ENCODE results near the gene SPDEF.
A peak's percentile ranks its signal among the peaks of the same experiment; 100 is the strongest.

SPDEF gene

DNA sequence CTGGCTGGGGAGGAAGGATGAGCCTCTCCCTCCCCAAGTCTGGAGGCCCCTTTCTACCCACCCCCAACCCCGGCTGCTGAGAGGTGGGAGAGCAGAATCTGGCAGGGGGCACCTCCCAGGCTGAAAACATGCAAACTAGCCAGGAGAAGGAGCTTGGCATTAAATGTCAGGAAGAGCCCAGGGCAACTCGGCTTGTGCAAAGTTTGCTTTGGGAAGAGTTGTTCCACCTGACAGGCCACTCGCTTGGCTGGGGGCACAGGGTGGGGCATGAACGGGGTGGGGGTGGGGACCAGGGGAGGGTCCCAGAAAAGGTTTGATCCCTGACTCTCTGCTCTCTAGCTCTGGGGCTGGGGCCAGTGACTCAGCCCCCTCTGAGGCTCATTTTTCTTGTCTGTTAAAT, 3.0 kb downstream of the SPDEF start:
- TF ChIP-seq MYC (IDR thresholded peaks at IDR 0.05; ENCODE audit: low read depth, low read length), result no peak
- TF ChIP-seq, protein P1, sequence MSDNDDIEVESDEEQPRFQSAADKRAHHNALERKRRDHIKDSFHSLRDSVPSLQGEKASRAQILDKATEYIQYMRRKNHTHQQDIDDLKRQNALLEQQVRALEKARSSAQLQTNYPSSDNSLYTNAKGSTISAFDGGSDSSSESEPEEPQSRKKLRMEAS (IDR thresholded peaks at IDR 0.05; ENCODE audit: low read depth, low read length), result no peak
- TF ChIP-seq, protein P2, sequence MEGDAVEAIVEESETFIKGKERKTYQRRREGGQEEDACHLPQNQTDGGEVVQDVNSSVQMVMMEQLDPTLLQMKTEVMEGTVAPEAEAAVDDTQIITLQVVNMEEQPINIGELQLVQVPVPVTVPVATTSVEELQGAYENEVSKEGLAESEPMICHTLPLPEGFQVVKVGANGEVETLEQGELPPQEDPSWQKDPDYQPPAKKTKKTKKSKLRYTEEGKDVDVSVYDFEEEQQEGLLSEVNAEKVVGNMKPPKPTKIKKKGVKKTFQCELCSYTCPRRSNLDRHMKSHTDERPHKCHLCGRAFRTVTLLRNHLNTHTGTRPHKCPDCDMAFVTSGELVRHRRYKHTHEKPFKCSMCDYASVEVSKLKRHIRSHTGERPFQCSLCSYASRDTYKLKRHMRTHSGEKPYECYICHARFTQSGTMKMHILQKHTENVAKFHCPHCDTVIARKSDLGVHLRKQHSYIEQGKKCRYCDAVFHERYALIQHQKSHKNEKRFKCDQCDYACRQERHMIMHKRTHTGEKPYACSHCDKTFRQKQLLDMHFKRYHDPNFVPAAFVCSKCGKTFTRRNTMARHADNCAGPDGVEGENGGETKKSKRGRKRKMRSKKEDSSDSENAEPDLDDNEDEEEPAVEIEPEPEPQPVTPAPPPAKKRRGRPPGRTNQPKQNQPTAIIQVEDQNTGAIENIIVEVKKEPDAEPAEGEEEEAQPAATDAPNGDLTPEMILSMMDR (IDR thresholded peaks at IDR 0.05; ENCODE audit: low read depth, low read length), result no peak
- no peak for TF ChIP-seq POLR2A (IDR thresholded peaks at IDR 0.05; ENCODE audit: extremely low read depth, insufficient read length)

GRCh38 chr6:34552620-34553019, 3.5 kb downstream of the SPDEF start:
- no peak for DNase-seq (ENCODE audit: low read depth)
- TF ChIP-seq, protein P1 (IDR thresholded peaks at IDR 0.05; ENCODE audit: low read depth, low read length), result no peak
- TF ChIP-seq POLR2A (IDR thresholded peaks at IDR 0.05; ENCODE audit: extremely low read depth, insufficient read length) (no peak), MYC (IDR thresholded peaks at IDR 0.05; ENCODE audit: low read depth, low read length) (no peak)
- TF ChIP-seq, protein P2 (IDR thresholded peaks at IDR 0.05; ENCODE audit: low read depth, low read length), result no peak

More for the DNA sequence above, 3.0 kb downstream of the SPDEF start:
- DNase-seq (ENCODE audit: low read depth), result no peak
- H3K4me3 ChIP-seq (ENCODE audit: low read depth, low read length), result no peak overlapping the region

DNA sequence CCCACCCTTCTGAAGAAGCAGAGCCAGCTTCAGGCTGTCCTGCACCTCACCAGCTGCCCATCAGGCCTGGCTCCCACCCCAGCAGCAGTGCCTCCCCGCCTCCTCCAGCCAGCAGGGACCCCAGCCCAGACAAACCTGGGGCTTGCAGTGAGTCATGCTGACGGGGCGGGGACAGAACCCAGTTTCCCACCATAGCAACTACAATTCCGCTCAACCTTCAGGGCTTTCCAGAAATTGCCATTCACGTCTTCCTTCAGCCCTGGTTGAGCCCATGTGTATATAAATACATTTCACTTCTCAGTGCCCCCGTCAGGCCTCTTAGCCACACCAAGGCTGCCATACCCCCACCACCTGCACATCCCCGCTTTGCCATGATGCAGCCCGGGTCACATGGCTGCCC, 4.4 kb downstream of the SPDEF start:
- TF ChIP-seq, protein P2 (IDR thresholded peaks at IDR 0.05; ENCODE audit: low read depth, low read length), result no peak
- TF ChIP-seq MYC (IDR thresholded peaks at IDR 0.05; ENCODE audit: low read depth, low read length) (no peak), POLR2A (IDR thresholded peaks at IDR 0.05; ENCODE audit: extremely low read depth, insufficient read length) (no peak)
- TF ChIP-seq, protein P1 (IDR thresholded peaks at IDR 0.05; ENCODE audit: low read depth, low read length), result no peak
- no peak for DNase-seq (ENCODE audit: low read depth)
- no peak overlapping the region for H3K4me3 ChIP-seq (ENCODE audit: low read depth, low read length)

More at GRCh38 chr6:34552620-34553019, 3.5 kb downstream of the SPDEF start:
- no peak overlapping the region for H3K4me3 ChIP-seq (ENCODE audit: low read depth, low read length)

DNA sequence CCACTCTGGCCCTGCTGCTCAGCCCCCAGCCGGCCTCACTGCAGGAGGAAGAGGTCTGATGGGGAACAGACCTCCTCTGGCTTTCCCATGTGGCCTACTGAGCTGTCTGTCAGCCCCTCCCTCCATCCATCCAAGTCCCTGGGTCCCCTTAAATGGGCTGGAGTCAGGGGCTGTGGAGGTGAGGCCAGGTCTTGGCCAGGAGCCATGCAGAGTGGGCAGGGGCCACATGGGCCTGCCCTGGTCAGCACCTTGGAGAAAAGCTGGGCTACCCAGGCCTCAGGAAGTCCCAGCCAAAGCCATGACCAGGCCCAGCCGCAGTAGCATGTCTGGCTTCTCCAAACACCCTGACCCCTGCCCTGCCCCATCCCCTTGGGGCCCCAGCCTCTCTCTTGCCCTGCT, 6.3 kb downstream of the SPDEF start:
- TF ChIP-seq POLR2A (IDR thresholded peaks at IDR 0.05; ENCODE audit: extremely low read depth, insufficient read length), result no peak
- TF ChIP-seq, protein P1 (IDR thresholded peaks at IDR 0.05; ENCODE audit: low read depth, low read length), result no peak
- no peak for TF ChIP-seq MYC (IDR thresholded peaks at IDR 0.05; ENCODE audit: low read depth, low read length)
- TF ChIP-seq, protein P2 (IDR thresholded peaks at IDR 0.05; ENCODE audit: low read depth, low read length), result no peak
- DNase-seq (ENCODE audit: low read depth), result peak; percentile 44

GRCh38 chr6:34549026-34549803, 6.9 kb downstream of the SPDEF start:
- H3K4me3 ChIP-seq (ENCODE audit: low read depth, low read length), result no peak overlapping the region
- TF ChIP-seq, protein P2 (IDR thresholded peaks at IDR 0.05; ENCODE audit: low read depth, low read length), result no peak
- TF ChIP-seq POLR2A (IDR thresholded peaks at IDR 0.05; ENCODE audit: extremely low read depth, insufficient read length) (no peak), MYC (IDR thresholded peaks at IDR 0.05; ENCODE audit: low read depth, low read length) (no peak)
- TF ChIP-seq, protein P1 (IDR thresholded peaks at IDR 0.05; ENCODE audit: low read depth, low read length), result no peak
- no peak for DNase-seq (ENCODE audit: low read depth)

More for the DNA sequence above, 6.3 kb downstream of the SPDEF start:
- no peak overlapping the region for H3K4me3 ChIP-seq (ENCODE audit: low read depth, low read length)
